Measurements from ENCODE around the gene TCIRG1.

Gene TCIRG1

DNA sequence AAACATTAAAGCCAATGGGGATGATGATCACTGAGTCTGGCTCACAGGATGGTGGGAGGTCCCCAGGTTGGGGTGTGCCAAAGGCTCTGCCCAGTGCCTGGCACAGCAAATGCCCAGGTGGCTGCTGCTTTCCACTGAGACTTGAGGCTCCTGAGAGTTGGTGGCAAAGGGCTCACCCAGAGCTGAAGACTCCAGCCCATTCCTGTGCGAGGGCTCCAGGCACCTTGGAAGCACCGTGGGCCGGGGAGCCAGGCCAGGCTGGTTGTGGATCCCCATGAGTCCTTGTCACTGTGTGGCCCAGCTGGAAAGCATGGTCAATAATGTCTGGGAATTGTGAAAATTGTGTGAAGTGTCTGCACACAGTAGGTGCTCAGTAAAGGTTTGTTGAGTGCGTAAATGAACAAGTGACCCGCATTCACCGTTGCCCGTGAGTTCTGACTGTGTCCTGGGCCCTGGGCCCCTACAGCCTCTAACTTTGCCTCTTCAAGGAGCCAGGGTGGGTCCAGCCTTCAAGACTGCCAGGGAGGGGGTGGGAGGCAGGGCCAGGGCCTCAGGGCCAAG, 32.1 kb upstream of the TCIRG1 start:
- no peak for DNase-seq (ENCODE audit: low read depth in 1 of 2, low spot score in 1 of 2)

DNA sequence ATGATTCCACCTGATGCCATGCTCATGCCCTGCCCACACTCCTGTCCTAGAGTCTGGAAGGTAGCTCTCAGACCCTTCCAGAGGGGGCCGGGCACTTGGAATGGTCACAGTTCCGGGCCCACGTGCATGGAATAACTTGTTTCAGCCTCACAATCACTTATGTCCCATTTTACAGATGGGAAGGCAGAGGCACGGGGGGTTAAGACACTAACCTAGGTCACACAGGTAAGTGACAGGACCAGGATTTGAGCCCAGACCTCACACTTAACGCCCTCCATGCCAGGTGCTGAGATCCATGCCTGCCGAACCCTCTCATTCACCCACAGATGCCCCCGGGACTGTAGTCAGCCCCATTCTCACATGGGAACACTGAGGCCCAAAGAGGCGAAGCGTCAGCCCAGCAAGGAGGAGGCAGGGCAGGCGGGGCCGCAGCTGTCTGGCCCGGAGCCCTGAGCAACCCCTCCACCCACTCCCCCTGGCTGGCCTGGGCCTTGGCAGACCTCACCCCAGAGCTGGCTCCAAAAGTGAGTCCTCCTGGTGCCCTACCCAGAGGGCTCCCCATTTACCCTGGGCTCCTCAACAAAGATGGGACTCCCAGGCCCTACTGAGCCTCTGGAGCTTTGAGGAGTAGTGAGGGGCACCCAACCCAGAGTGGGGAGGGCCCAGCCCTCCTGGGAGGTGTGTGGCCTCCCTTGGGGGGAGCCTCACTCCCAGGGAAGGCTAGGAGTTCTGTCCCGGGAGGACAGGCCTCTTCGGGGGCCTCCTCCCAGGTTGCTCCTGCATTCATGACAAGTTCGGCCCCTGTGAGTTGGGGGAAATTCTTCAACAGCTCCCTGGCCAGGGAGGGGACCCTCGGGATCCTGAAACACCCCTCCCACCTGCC, 31.1 kb upstream of the TCIRG1 start:
- DNase-seq (ENCODE audit: low read depth in 1 of 2, low spot score in 1 of 2) = no peak

DNA sequence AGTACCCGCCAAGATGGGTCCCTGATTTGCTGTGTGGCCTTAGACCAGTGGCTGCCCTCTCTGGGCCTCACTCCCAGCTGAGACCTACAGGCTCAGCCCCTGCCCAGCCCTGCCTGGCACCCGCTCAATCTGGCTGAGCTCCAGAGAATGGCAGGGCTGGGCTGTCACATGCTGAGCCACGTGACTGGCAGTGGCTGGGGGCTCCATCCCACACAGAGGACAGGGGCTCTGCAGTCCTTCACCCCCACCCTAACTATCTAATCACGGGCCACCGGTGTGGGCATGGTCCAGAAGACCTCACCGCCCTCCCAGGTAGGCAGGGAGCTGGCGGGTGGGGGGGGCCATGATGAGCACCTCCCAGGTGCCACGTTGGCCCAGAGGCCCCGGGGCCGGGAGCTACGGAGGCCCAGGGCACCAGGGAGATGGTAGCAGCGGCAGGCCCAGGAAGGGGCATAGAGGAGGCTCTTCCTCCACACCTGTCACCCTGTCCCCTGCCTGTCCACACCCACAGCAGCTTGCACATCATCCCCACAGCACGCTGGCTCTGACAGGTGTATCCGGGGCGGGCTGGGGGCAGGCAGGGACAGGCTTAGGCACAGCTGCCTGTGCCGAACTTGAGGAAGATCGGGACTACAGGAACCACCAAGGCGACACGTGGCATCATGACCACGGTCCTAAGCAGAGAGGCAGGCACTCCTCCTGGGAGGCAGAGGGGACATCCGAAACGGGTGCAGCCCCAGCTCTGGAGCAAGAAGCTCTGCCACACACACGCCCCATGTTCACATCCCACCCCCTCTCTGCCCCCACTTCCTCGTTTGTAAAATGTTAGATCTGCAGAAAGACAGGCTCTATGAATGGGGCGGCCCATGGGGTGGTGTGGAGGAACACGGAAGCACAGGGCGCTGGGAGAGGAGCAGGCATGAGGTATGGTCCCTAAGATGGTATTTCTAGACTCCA, 30.2 kb upstream of the TCIRG1 start:
- DNase-seq (ENCODE audit: low read depth in 1 of 2, low spot score in 1 of 2) = no peak

GRCh38 chr11:68009391-68010089, 29.3 kb upstream of the TCIRG1 start:
- DNase-seq (ENCODE audit: low read depth in 1 of 2, low spot score in 1 of 2) = no peak

- no peak for DNase-seq (ENCODE audit: low read depth in 1 of 2, low spot score in 1 of 2)
Observed at GRCh38 chr11:68010090-68011041, 28.5 kb upstream of the TCIRG1 start, which contains the start of gene ALDH3B1. ALDH3B1 (plus strand) TSS chr11:68010327; CDS start chr11:68015298, 4,971 bp downstream.

- no peak for DNase-seq (ENCODE audit: low read depth in 1 of 2, low spot score in 1 of 2)
Observed at GRCh38 chr11:68011051-68011943, 27.5 kb upstream of the TCIRG1 start.

DNA sequence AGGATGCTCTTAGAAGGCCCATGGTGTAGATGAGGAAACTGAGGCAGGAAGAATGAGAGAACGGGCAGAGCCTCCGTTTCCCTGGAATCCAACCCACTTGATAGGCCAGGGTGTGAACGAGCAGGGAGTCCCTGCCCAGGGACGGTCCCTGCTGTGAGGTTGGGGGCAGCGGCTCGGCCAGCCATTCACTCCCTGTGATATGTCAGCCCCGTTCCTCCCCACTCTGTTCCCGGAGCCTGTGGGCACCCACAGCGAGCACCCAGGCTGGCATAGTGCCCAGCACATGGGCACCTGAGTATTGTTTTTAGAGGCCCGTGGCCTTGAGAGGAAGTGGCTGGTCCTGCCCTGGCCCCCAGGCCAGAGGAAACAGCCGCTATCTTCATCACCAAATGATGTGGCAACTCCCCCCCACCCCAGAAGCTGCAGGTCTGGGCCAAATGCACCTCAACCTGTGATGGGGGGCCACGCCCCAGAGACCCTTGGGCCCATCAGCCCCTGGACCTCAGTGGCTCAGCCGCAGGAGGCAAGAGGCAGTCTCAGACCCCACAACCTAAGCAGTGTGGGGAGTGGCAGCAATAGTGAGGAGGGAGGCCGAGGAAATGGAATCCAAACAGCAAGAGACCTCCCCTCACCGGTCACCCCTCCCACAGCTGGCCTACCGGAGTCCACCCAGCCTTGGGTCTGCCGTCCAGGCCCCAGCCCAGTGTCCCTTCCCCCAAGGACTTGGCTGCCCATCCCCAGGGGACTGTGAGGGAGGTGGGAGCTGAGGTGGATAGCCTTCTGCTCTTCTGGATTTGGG, 26.6 kb upstream of the TCIRG1 start:
- DNase-seq (ENCODE audit: low read depth in 1 of 2, low spot score in 1 of 2) = no peak

GRCh38 chr11:68012843-68013610, 25.8 kb upstream of the TCIRG1 start:
- no peak for DNase-seq (ENCODE audit: low read depth in 1 of 2, low spot score in 1 of 2)

- DNase-seq (ENCODE audit: low read depth in 1 of 2, low spot score in 1 of 2) = no peak
Observed at GRCh38 chr11:68013611-68014156, 25.1 kb upstream of the TCIRG1 start.

DNA sequence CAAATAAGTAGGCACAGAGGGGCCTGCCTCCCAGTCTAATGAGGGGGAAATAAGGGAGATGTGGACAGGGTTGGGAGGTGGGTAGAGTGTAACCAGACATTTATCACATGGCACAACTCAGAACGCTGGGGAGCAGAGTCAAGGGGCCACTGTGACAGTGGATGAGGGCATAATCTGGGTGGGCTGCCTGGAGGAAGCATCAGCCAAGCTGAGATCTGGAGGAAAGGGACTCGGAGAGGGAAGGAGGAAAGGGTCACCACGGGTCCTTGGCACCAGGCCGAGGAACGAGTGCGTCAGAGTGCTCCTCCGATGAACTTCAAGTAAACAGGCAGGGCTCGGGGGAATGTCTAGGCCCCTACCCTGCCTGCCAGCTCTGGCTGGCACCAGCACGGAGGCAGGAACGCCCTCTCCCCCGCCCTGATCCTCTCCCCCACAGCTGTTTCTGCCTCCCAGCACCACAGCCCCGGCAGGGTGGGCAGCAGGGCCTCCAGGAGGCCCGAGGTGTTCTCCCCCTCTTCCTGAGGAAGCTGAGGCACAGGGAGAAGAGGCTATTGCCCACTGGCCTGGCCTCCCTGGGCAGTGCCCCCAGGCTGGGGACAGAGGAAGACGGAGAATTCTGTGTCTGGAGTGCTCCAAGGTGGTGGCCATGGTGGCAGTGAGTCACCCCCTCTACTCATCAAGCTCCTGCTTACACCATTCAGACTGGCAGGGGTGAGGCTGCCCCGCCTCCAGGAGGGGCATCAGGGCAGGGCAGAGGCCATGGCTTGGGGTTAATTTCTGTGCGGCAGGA, 24.5 kb upstream of the TCIRG1 start:
- no peak for DNase-seq (ENCODE audit: low read depth in 1 of 2, low spot score in 1 of 2)

DNA sequence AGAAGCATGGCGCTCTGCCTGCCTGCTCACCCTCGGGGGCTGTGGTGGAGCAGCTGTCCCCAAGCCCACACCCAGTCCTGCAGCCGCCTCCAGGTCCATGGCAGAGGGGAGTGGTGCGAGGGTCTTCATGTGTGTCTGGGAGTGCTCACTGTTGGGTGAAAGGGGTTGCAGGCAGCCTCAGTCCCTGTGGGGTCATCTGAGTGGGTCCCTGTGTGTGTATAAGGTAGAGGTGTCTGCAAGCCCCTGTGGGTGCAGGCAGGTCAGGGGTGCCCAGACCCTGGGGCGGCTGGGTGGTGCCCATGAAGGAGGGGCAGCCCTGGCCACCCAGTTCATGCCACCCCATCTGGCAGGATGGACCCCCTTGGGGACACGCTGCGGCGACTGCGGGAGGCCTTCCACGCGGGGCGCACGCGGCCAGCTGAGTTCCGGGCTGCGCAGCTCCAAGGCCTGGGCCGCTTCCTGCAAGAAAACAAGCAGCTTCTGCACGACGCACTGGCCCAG, 23.8 kb upstream of the TCIRG1 start:
- no peak for DNase-seq (ENCODE audit: low read depth in 1 of 2, low spot score in 1 of 2)

DNA sequence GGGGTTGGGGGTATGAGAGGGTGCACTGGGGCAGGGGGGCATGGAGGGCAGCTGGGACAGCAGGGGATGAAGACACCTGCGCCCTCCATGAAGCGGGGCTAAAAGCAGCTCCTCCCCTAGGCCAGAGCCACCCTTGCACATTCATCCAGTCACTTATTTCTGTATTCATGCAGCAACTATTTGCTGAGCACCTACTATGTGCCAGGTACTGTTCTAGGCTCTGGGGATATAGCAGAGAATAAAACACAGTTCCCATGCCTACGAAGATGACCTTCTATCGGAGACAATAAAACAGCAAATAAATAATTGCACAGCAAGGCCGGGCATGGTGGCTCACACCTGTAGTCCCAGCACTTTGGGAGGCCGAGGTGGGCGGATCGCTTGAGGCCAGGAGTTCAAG, 23.4 kb upstream of the TCIRG1 start:
- DNase-seq (ENCODE audit: low read depth in 1 of 2, low spot score in 1 of 2) = no peak

- no peak for DNase-seq (ENCODE audit: low read depth in 1 of 2, low spot score in 1 of 2)
Observed at GRCh38 chr11:68016161-68016903, 22.5 kb upstream of the TCIRG1 start.

GRCh38 chr11:68016904-68017817, 21.7 kb upstream of the TCIRG1 start:
- DNase-seq (ENCODE audit: low read depth in 1 of 2, low spot score in 1 of 2) = no peak

All from stimulated activated CD4-positive, alpha-beta T cell treated with anti-CD3 and anti-CD28 coated beads, Interleukin-15, amount 100 ng/mL, for 1 hour (primary cell).